Fibroblast of lung (primary cell): ENCODE measurements around the gene LAMB1.

Experiments
- CTCF ChIP-seq, 2 donors: IDR thresholded peaks in 1 of 2; conservative IDR thresholded peaks in 1 of 2; 1 replicate in 1 of 2; 2 replicates in 1 of 2; pipeline ENCODE4 v1.5.1; 2011 to 2012; ENCODE audit warnings: low read length in 2 of 2, control low read depth in 1 of 2, inconsistent platforms in 1 of 2, low read depth in 1 of 2, mild to moderate bottlenecking in 1 of 2
- EZH2 ChIP-seq: IDR thresholded peaks from 2 replicates; pipeline ENCODE4 v1.5.1; 2012; ENCODE audit warnings: low read length, control low read depth, mild to moderate bottlenecking; ENCODE audit errors: missing control alignments

DNA sequence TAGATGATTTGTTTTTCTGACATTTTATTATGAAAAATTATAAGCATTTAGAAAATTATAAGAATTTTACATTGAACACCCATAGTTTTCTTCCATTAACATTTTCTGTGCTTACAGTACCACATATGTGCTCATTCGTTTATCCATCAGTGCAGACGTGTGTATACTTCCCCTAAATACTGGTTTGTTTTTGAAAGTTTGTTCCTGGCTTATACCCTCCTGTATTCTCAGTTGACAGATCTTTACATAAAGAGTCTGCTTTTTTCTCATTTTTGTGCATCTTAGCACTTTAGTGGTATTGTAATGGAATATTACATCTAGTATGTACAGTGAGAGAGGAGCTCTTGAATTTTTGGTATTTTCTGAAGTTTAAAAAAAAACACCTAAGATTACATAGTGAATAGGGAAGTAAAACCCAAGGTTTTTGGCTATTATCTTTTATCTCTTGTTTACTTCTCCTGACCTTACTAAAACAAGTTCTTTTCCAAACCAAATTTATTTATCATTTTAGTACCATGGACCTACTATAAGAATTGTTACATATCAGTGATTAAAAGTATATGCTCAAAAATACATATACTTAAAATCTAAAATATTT, 103.9 kb downstream of the LAMB1 start:
- TF ChIP-seq EZH2 (no peak), CTCF (conservative IDR thresholded peaks at IDR 0.05 in 1 of 2, IDR thresholded peaks at IDR 0.05 in 1 of 2; ENCODE audit: low read depth in 1 of 2, low read length in 2 of 2) (no peak)
